NT2/D1 (cell line): ENCODE results near the gene EIF2AK2.

Experiments
- YY1 ChIP-seq: IDR thresholded peaks from 2 replicates; pipeline ENCODE4 v1.6.1; 2011; ENCODE audit not compliant: insufficient read length, insufficient read depth
- ZNF274 ChIP-seq: IDR thresholded peaks from 2 replicates; pipeline ENCODE4 v1.6.1; 2011; ENCODE audit warnings: mild to moderate bottlenecking, low read depth, low read length

GRCh38 chr2:37191747-37192146 lies 35.0 kb upstream of the EIF2AK2 start:
- no peak for TF ChIP-seq ZNF274
- no peak for TF ChIP-seq YY1
